HL-60 (cell line): Measurements from ENCODE around the gene DNAH8.

Source experiments
- DNase-seq, 2 experiments: peaks; one replicate each; pipeline ENCODE4 v3.0.0-alpha.2; 2010 to 2020; ENCODE audit warnings: low read depth in 1 of 2, low spot score in 1 of 2
- H3K27ac ChIP-seq: fragments of 250-450 bp; sonication (Bioruptor Pico); replicated peaks from 2 replicates; pipeline ENCODE4 v1.5.1; 2020; ENCODE audit warnings: mild to moderate bottlenecking, moderate library complexity
- H3K27me3 ChIP-seq: fragments of 250-450 bp; sonication (Bioruptor Pico); 2 replicates; pipeline ENCODE4 v1.5.1; 2021; ENCODE audit warnings: mild to moderate bottlenecking, moderate library complexity; ENCODE audit not compliant: insufficient read depth, poor library complexity, severe bottlenecking
- H3K4me3 ChIP-seq: replicated peaks from 2 replicates; pipeline ENCODE4 v1.5.1; 2011; ENCODE audit warnings: mild to moderate bottlenecking, control low read depth, low read length; ENCODE audit not compliant: insufficient read depth
- CTCF ChIP-seq: IDR thresholded peaks from one replicate; pipeline ENCODE4 v1.5.1; 2011; ENCODE audit warnings: low read length, control low read depth, inconsistent platforms; ENCODE audit not compliant: insufficient read depth
- GABPA ChIP-seq: IDR thresholded peaks from 2 replicates; pipeline ENCODE4 v1.6.1; 2012; ENCODE audit warnings: low read depth
- POLR2AphosphoS5 ChIP-seq: IDR thresholded peaks from 2 replicates; pipeline ENCODE4 v1.6.1; 2012; ENCODE audit warnings: low read depth
- REST ChIP-seq: IDR thresholded peaks from 2 replicates; pipeline ENCODE4 v1.6.1; 2012; ENCODE audit warnings: low read depth; ENCODE audit not compliant: insufficient replicate concordance
- SPI1 ChIP-seq: IDR thresholded peaks from 2 replicates; pipeline ENCODE4 v1.6.1; 2012; ENCODE audit warnings: low read depth, mild to moderate bottlenecking, borderline replicate concordance

Gene DNAH8

GRCh38 chr6:38938741-38939140, 223.6 kb downstream of the DNAH8 start:
- Histone ChIP-seq H3K4me3 (no peak overlapping the region), H3K27ac (no peak overlapping the region), H3K27me3 (peaks cover 5% of the 10 kb centered on the region)
- TF ChIP-seq POLR2AphosphoS5, result no peak
- no peak for TF ChIP-seq GABPA
- TF ChIP-seq SPI1, result no peak
- DNase-seq, result no peak

GRCh38 chr6:38942442-38942841, 227.3 kb downstream of the DNAH8 start:
- TF ChIP-seq REST, result no peak
- TF ChIP-seq GABPA, result no peak
- no peak for TF ChIP-seq POLR2AphosphoS5
- no peak for TF ChIP-seq SPI1
- TF ChIP-seq CTCF, result no peak
- H3K4me3 ChIP-seq, result no peak overlapping the region
- H3K27ac ChIP-seq, result no peak overlapping the region
- no peak for DNase-seq
- peaks cover 3% of the 10 kb centered on the region for H3K27me3 ChIP-seq

- no peak for DNase-seq
- TF ChIP-seq GABPA, result no peak
- no peak for TF ChIP-seq POLR2AphosphoS5
- no peak for TF ChIP-seq SPI1
- no peak for TF ChIP-seq CTCF
- TF ChIP-seq REST, result no peak
- H3K27ac ChIP-seq, result no peak overlapping the region
- H3K4me3 ChIP-seq, result no peak overlapping the region
- H3K27me3 ChIP-seq, result peaks cover 3% of the 10 kb centered on the region
Measured at GRCh38 chr6:38942965-38943364, 227.9 kb downstream of the DNAH8 start.

- no peak for TF ChIP-seq CTCF
- Histone ChIP-seq H3K27ac (no peak overlapping the region), H3K4me3 (no peak overlapping the region), H3K27me3 (peaks cover 3% of the 10 kb centered on the region)
- DNase-seq, result no peak
Measured at GRCh38 chr6:38943964-38944363, 228.9 kb downstream of the DNAH8 start.
